IPS DF 6.9 (cell line): ENCODE results near the gene C2CD3.
"Not testable (repeated sequence)": the region's sequence is repeated elsewhere in the genome, so short reads cannot be mapped to it uniquely, and the experiment has no call there.

Experiments used
- DNase-seq: peaks from one replicate; pipeline ENCODE4 v3.0.0-alpha.2; 2013; ENCODE audit warnings: low read depth, low spot score
- H3K27ac ChIP-seq: one replicate; pipeline ENCODE4 v1.5.1; 2013; ENCODE audit warnings: low read length, control low read depth
- H3K27me3 ChIP-seq: 2 replicates; pipeline ENCODE4 v1.6.1; 2013; ENCODE audit warnings: mild to moderate bottlenecking, low read length; ENCODE audit not compliant: control insufficient read depth, insufficient read depth
- H3K36me3 ChIP-seq: 2 replicates; pipeline ENCODE4 v1.6.1; 2013; ENCODE audit warnings: low read length; ENCODE audit not compliant: control insufficient read depth, insufficient read depth
- H3K4me1 ChIP-seq: 2 replicates; pipeline ENCODE4 v1.6.1; 2013; ENCODE audit warnings: low read length; ENCODE audit not compliant: control insufficient read depth, insufficient read depth
- H3K4me3 ChIP-seq: 2 replicates; pipeline ENCODE4 v1.5.1; 2013; ENCODE audit warnings: mild to moderate bottlenecking, low read length
- H3K9me3 ChIP-seq: 2 replicates; pipeline ENCODE4 v1.6.1; 2013; ENCODE audit warnings: low read length, inconsistent platforms; ENCODE audit not compliant: control insufficient read depth, insufficient read depth
- WGBS: extraction: QIAGEN DNeasy Blood & Tissue Kit; methylation state at CpG from one replicate; pipeline ENCODE4 v1.1.7; 2013; ENCODE audit warnings: mixed read lengths, missing lambda C conversion rate; ENCODE audit not compliant: insufficient read length, insufficient coverage; 5-methylcytosine and 5-hydroxymethylcytosine counted together

The C2CD3 gene

GRCh38 chr11:74159642-74160041, 11.2 kb downstream of the C2CD3 start:
- Histone ChIP-seq H3K4me1 (no peaks in the 10 kb centered on the region), H3K4me3 (no peak overlapping the region), H3K27ac (no peak overlapping the region), H3K27me3 (no peaks in the 10 kb centered on the region), H3K9me3 (no peaks in the 10 kb centered on the region), H3K36me3 (no peaks in the 10 kb centered on the region)
- no peak for DNase-seq

DNA sequence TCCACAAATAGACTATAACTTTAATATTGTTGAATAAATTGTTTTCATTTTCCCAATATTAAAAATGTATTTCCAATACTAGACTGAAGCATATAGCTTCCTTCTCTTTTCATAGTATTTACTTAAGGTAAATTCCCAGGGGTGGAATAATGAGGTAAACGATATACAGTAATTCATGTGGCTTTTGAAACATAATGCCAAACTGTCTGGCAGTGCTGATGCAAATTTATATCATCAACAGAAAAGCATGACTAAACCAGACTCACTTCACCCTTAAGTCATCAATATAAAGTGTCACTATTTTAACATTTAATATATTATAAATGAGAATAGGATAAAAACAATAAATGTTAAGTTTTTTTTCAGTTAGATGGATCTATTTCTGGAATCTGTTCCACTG, 13.6 kb downstream of the C2CD3 start:
- Histone ChIP-seq H3K36me3 (no peaks in the 10 kb centered on the region), H3K9me3 (no peaks in the 10 kb centered on the region), H3K4me1 (no peaks in the 10 kb centered on the region), H3K27me3 (no peaks in the 10 kb centered on the region), H3K4me3 (no peak overlapping the region), H3K27ac (no peak overlapping the region)
- no peak for DNase-seq
- WGBS: no CpG with 5 or more reads among the region's 1 CpG

DNA sequence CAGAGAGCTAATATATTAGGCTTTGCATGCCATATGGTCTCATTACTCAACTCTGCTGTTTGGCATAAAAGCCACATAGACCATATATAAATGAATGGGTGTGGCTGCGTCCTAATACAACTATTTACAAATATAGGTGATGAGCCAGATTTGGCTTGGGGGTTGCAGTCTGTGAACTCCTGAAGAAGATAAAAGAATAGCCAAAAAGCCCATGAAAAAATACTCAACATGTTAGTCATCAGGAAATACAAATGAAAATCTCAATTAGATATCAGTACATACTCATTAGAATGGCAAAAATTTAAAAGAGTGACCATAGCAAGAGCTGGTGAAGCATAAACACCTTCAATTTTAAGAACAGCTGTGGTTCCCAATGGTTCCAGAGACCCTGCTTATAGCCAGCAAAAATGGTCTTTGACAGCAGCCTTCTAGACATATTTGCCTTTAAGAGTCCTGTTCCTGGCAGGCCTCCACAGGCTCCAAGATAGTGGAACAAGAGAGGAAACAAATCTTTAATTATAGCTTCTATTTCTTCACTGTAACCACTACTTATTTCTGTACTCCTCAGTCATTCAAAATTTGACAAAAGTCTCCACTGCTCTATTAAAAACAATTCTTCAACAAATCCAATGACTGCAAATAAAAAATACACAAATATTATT, 16.1 kb downstream of the C2CD3 start:
- DNase-seq: no peak
- Histone ChIP-seq H3K4me1 (no peaks in the 10 kb centered on the region), H3K27ac (no peak overlapping the region), H3K27me3 (no peaks in the 10 kb centered on the region), H3K9me3 (no peaks in the 10 kb centered on the region), H3K36me3 (no peaks in the 10 kb centered on the region), H3K4me3 (no peak overlapping the region)
- WGBS: no CpG with 5 or more reads among the region's 1 CpG

GRCh38 chr11:74153224-74153623, 17.6 kb downstream of the C2CD3 start:
- DNase-seq: no peak
- Histone ChIP-seq H3K27me3 (no peaks in the 10 kb centered on the region), H3K4me3 (no peak overlapping the region), H3K36me3 (no peaks in the 10 kb centered on the region), H3K4me1 (no peaks in the 10 kb centered on the region), H3K9me3 (no peaks in the 10 kb centered on the region), H3K27ac (no peak overlapping the region)

- H3K9me3 ChIP-seq: no peaks in the 10 kb centered on the region
- DNase-seq: no peak
- no peak overlapping the region for H3K4me3 ChIP-seq
- no CpG with 5 or more reads among the region's 5 CpGs for WGBS
- no peaks in the 10 kb centered on the region for H3K36me3 ChIP-seq
- no peaks in the 10 kb centered on the region for H3K4me1 ChIP-seq
- H3K27ac ChIP-seq: no peak overlapping the region
- H3K27me3 ChIP-seq: no peaks in the 10 kb centered on the region
These were observed 23.4 kb downstream of the C2CD3 start for GRCh38 chr11:74147199-74147929.

GRCh38 chr11:74144592-74144991, 26.2 kb downstream of the C2CD3 start:
- Histone ChIP-seq H3K27me3 (no peaks in the 10 kb centered on the region), H3K4me1 (no peaks in the 10 kb centered on the region; the same call in 1 of the 2 replicates), H3K9me3 (no peaks in the 10 kb centered on the region), H3K27ac (no peak overlapping the region), H3K4me3 (no peak overlapping the region), H3K36me3 (no peaks in the 10 kb centered on the region)
- WGBS: no CpG with 5 or more reads among the region's 4 CpGs
- no peak for DNase-seq

DNA sequence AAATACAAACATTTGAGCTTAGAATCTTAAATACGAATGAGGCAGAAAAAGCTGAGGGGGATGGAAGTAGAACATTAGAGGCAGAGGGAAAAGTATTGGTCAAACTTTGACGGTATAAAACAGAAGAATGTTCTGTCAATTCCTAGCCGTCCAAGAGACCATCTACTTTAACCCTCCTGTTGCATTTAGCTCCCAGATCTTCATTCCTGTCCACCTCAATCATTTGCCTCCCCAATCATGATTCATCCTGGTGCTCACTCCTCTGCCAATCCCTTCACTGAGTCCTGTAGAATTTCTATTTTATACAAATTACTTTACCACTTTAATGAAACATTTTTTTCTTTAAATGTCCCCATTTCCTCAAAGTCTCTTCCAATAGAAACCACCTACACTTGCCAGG, 28.2 kb downstream of the C2CD3 start:
- Histone ChIP-seq H3K27ac (no peak overlapping the region), H3K9me3 (no peaks in the 10 kb centered on the region), H3K36me3 (no peaks in the 10 kb centered on the region), H3K27me3 (no peaks in the 10 kb centered on the region), H3K4me3 (no peak overlapping the region), H3K4me1 (no peaks in the 10 kb centered on the region; the same call in 1 of the 2 replicates)
- WGBS: no CpG with 5 or more reads among the region's 3 CpGs
- DNase-seq: no peak

DNA sequence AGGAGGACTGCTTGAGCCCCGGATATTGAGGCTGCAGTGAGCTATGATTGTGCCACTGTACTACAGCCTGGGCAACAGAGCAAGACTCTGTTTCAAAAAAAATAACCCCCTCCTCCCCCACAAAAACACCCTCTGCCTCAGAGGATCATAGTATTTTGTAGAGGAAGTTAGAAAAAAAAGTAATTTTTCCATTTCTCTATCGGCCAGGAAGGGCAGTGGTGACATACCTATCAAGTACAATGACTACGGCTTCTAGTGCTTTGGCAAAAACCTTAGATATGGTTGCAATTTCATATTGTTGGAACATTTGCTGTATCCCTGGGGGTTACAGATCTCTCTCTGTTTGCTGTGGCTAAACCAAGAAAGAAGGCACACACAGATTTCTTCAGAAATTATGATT, 28.9 kb downstream of the C2CD3 start:
- H3K27ac ChIP-seq: no peak overlapping the region
- H3K9me3 ChIP-seq: no peaks in the 10 kb centered on the region
- no peaks in the 10 kb centered on the region for H3K27me3 ChIP-seq
- no CpG with 5 or more reads among the region's 3 CpGs for WGBS
- no peaks in the 10 kb centered on the region; the same call in 1 of the 2 replicates for H3K4me1 ChIP-seq
- no peaks in the 10 kb centered on the region for H3K36me3 ChIP-seq
- no peak overlapping the region for H3K4me3 ChIP-seq
- no peak for DNase-seq

GRCh38 chr11:74141241-74141695, 29.5 kb downstream of the C2CD3 start:
- H3K36me3 ChIP-seq: no peaks in the 10 kb centered on the region
- WGBS: no CpG with 5 or more reads among the region's 2 CpGs
- DNase-seq: no peak

DNA sequence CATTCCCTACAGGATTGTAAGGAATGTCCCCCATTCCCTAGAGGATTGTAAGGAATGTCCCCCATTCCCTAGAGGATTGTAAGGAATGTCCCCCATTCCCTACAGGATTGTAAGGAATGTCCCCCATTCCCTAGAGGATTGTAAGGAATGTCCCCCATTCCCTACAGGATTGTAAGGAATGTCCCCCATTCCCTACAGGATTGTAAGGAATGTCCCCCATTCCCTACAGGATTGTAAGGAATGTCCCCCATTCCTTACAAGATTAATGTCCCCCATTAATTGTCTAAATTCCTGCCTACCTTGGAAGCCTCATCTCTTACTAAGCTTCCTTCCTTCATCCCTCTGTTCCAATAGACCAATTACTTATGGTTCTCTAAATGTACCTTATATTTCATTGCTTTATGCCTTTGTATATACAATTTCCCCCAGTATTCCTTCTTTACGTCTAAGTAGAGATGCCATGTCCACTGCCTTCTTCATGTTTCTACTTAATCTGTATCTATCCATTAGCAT, 30.8 kb downstream of the C2CD3 start:
- H3K4me1 ChIP-seq, H3K27ac ChIP-seq, H3K9me3 ChIP-seq, H3K27me3 ChIP-seq, DNase-seq, H3K36me3 ChIP-seq, H3K4me3 ChIP-seq: not testable (repeated sequence)
- WGBS: no CpG with 5 or more reads among the region's 1 CpG

More at GRCh38 chr11:74141241-74141695, 29.5 kb downstream of the C2CD3 start:
- Histone ChIP-seq H3K27me3 (no peaks in the 10 kb centered on the region), H3K9me3 (no peaks in the 10 kb centered on the region), H3K4me1 (no peaks in the 10 kb centered on the region; the same call in 1 of the 2 replicates), H3K4me3 (no peak overlapping the region), H3K27ac (no peak overlapping the region)
